Measurements from ENCODE around the gene SSBP2. TPM values are rescaled to one million over a fixed set of nuclear protein-coding genes. Genes with fewer than 3 reads are reported as not detected.

The SSBP2 gene
- total and polyA plus RNA-seq, 2 donors (not counting 3 experiments of a cell fraction or from before 2014, with no cell fraction given), result 9.6 to 11.5 TPM

DNA sequence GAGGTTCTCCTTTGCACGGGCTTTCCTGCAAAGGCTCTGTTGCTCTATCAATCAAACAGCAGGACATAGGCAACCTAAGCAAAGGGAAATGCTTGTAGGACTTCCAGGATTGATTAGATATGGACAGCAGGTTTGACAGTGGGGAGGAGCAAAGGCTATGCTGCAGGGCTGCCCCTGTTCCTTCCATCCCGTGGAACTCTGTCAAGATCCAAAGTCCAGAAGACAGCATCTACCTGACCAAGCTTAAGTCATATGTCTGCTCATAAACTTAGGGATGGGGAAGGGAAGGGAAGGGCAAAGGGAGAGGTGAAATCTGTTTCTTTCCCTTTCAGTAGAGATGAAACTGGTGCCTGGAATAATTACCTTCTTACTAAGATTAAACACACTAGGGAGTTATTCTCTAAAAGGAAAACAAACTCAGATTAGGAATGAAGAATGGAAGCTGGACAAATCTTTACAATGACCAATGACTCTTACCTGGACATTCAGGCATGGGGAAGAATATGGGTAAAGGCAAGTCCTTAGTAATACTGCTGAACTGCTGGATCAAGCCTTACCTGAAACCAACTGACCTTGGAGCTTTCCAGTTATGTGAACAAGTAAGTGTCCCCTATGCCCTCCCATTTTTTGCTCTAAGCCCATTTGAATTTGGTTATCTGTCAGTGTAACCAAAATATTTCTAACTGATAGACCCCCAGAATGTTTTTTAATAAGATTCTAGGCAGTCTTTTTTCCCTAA, 348.5 kb downstream of the SSBP2 start:
- DNase-seq (ENCODE audit: low read depth, low spot score) (no peak), FAIRE-seq (no peak)
- no TSS peak for BruUV-seq (replicated peaks)
- H3K4me1 ChIP-seq (ENCODE audit: control insufficient read depth, extremely low read depth, insufficient read depth, low read length), result no peaks in the 10 kb centered on the region
- H3K9me3 ChIP-seq (replicated peaks; ENCODE audit: control insufficient read depth, insufficient read depth, low read length), result no peaks in the 10 kb centered on the region
- no peak overlapping the region for H3K4me2 ChIP-seq (ENCODE audit: insufficient read depth, low read length)
- H3K27ac ChIP-seq (ENCODE audit: insufficient read depth, low read depth, low read length), result no peak overlapping the region
- no peak overlapping the region for H3K9ac ChIP-seq (replicated peaks; ENCODE audit: extremely low read depth, insufficient read depth, low read length)
- intact Hi-C loops (cut with micrococcal nuclease) (no loop called here), dilution Hi-C loops (cut with MboI; ENCODE audit: extremely low pct_ligation_motif_present, low sequenced_read_pairs) (no loop called here)
- no peaks in the 10 kb centered on the region for H3K27me3 ChIP-seq (ENCODE audit: control insufficient read depth in 2 of 2, insufficient read depth in 2 of 2, low read length in 2 of 2)
- CTCF ChIA-PET, result no interaction called here
- POLR2A ChIA-PET, result no interaction called here
- no peaks in the 10 kb centered on the region for H3K9me1 ChIP-seq (replicated peaks; ENCODE audit: control insufficient read depth, extremely low read depth, insufficient read depth, low read length)
- H2AFZ ChIP-seq (ENCODE audit: low read depth, low read length), result no peak overlapping the region
- TF ChIP-seq POLR2AphosphoS5 (IDR thresholded peaks at IDR 0.05; ENCODE audit: insufficient read depth, low read depth, low read length), result no peak
- TF ChIP-seq, protein P1, sequence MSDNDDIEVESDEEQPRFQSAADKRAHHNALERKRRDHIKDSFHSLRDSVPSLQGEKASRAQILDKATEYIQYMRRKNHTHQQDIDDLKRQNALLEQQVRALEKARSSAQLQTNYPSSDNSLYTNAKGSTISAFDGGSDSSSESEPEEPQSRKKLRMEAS (IDR thresholded peaks at IDR 0.05; ENCODE audit: insufficient read depth, insufficient read length), result no peak
- TF ChIP-seq, protein P2, sequence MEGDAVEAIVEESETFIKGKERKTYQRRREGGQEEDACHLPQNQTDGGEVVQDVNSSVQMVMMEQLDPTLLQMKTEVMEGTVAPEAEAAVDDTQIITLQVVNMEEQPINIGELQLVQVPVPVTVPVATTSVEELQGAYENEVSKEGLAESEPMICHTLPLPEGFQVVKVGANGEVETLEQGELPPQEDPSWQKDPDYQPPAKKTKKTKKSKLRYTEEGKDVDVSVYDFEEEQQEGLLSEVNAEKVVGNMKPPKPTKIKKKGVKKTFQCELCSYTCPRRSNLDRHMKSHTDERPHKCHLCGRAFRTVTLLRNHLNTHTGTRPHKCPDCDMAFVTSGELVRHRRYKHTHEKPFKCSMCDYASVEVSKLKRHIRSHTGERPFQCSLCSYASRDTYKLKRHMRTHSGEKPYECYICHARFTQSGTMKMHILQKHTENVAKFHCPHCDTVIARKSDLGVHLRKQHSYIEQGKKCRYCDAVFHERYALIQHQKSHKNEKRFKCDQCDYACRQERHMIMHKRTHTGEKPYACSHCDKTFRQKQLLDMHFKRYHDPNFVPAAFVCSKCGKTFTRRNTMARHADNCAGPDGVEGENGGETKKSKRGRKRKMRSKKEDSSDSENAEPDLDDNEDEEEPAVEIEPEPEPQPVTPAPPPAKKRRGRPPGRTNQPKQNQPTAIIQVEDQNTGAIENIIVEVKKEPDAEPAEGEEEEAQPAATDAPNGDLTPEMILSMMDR (IDR thresholded peaks at IDR 0.05; ENCODE audit: extremely low read depth in 1 of 2, insufficient read depth in 1 of 2, low read depth in 1 of 2, low read length in 2 of 2), result no peak
- TF ChIP-seq EZH2 (IDR thresholded peaks at IDR 0.05; ENCODE audit: borderline replicate concordance, low read depth, low read length, severe bottlenecking), result no peak
- TF ChIP-seq GATA2 (IDR thresholded peaks at IDR 0.05; ENCODE audit: insufficient read depth, insufficient read length, low read depth, low read length), result no peak
- TF ChIP-seq JUN (IDR thresholded peaks at IDR 0.05; ENCODE audit: borderline replicate concordance, insufficient read depth, insufficient read length, low read depth), result no peak
- no peak for TF ChIP-seq POLR2A (IDR thresholded peaks at IDR 0.05; ENCODE audit: low read depth, low read length)
- TF ChIP-seq FOS (IDR thresholded peaks at IDR 0.05; ENCODE audit: borderline replicate concordance, insufficient read depth, low read length), result no peak
- TF ChIP-seq MYC (IDR thresholded peaks at IDR 0.05; ENCODE audit: low read depth, low read length), result no peak
- no peaks in the 10 kb centered on the region for H3K79me2 ChIP-seq (ENCODE audit: control insufficient read depth, insufficient read depth, low read length)
- no peak overlapping the region for H3K4me3 ChIP-seq (replicated peaks in 1 of 3; ENCODE audit: insufficient read depth in 1 of 3, low read depth in 1 of 3, low read length in 3 of 3)
- H4K20me1 ChIP-seq (replicated peaks; ENCODE audit: control insufficient read depth, extremely low read depth, insufficient read depth, low read length), result no peaks in the 10 kb centered on the region
- H3K36me3 ChIP-seq (ENCODE audit: control insufficient read depth in 2 of 2, extremely low read depth in 1 of 2, insufficient read depth in 2 of 2, low read length in 2 of 2), result no peaks in the 10 kb centered on the region
